Skeletal muscle satellite cell (primary cell): ENCODE measurements around the gene RAPGEF1.
"Not testable (repeated sequence)": the region's sequence is repeated elsewhere in the genome, so short reads cannot be mapped to it uniquely, and the experiment has no call there.

ENCODE experiments used
- H3K27me3 ChIP-seq: 2 replicates; pipeline ENCODE4 v1.7.0; 2013; ENCODE audit warnings: low read length; ENCODE audit not compliant: control insufficient read depth, insufficient read depth
- H3K36me3 ChIP-seq: 2 replicates; pipeline ENCODE4 v1.7.0; 2013; ENCODE audit warnings: mild to moderate bottlenecking, control low read depth, low read length; ENCODE audit not compliant: insufficient read depth
- H3K4me1 ChIP-seq: 2 replicates; pipeline ENCODE4 v1.7.0; 2013; ENCODE audit warnings: low read length; ENCODE audit not compliant: control insufficient read depth, insufficient read depth
- H3K4me2 ChIP-seq: 2 replicates; pipeline ENCODE4 v1.7.0; 2013; ENCODE audit warnings: mild to moderate bottlenecking, low read length
- H3K4me3 ChIP-seq: 2 replicates; pipeline ENCODE4 v1.7.0; 2013; ENCODE audit warnings: low read length
- H3K9ac ChIP-seq: 2 replicates; pipeline ENCODE4 v1.7.0; 2013; ENCODE audit warnings: mild to moderate bottlenecking, low read depth, low read length, moderate library complexity
- H3K9me3 ChIP-seq: replicated peaks from 2 replicates; pipeline ENCODE4 v1.7.0; 2013; ENCODE audit warnings: mild to moderate bottlenecking, control low read depth, low read length

Gene RAPGEF1

DNA sequence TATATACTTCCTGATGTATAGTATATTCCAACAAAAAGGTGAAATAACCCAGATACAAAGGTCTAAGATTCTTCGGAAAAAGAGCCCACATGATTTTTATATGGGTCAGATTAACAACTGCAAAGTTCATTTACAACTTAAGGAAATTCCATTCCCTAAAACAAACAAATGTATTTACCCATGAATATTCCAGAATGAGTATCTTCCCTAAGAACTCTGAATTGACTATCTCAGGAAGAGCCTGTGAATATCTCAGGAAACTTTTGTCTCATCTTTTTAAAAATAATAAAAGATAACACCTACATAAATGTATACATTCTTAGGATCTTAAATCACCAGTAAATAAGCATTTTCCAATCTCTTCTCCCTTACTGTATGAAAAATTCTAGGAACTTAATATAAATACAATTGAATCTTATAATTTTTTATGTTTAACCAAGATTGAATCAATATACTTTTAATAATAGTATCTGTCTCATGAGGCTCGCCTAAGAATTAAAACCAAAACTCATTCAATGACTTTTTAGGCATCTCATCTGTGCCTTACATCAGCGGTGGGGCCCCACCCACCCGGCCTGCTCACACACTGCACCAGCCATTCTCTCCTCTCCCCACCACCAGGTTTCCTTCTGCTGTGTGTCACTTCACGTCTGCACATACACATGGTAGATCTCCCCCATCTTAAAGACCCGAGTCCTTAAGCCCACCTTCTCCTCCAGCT is 78.1 kb downstream of the RAPGEF1 start:
- Histone ChIP-seq H3K4me2 (no peak overlapping the region), H3K9me3 (no peaks in the 10 kb centered on the region), H3K36me3 (no peaks in the 10 kb centered on the region), H3K9ac (no peak overlapping the region), H3K4me1 (peaks cover 23% of the 10 kb centered on the region), H3K27me3 (no peaks in the 10 kb centered on the region), H3K4me3 (no peak overlapping the region)

DNA sequence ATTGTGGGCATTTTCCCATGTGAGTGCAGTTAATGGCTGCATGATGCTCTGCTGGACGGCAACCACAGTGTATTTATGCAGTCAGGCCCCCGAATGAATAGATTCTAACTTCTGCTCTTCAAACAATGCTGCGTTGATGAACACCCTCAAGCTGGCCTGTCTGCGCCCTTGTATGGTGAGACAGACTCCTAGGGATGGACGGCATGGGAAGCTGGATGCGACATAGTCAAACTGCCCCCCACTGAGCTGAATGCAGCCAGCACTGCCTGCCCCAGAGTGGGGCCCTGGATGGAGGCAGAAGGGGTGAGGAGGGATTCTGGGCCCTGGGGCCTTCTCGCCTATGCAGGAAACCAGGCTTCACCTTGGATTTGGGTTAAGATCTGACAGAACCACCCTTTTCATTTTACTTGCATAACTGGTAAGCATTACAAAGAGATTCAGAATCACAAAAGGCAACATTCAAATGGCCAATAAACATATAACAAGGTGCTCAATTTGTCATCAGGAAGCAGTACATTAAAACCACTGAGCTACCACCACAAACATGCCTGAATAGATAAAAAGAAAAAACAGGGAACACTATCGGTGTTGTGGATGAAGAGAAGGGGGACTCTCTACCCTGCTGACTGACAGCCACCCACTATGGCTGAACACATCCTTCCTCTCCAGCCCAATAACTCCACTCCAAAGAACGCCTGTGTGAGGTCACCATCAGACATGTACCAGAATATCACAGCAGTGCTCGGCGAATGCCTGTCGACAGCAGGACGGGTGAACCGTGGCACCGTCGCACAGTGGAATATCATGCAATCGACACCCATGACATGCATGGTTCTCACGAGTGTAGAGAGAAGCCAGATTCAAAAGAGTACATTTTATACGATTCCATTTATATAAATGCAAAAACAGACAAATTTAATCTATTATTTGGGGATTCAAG is 79.1 kb downstream of the RAPGEF1 start:
- H3K4me1 ChIP-seq = peaks cover 23% of the 10 kb centered on the region
- no peak overlapping the region for H3K9ac ChIP-seq

DNA sequence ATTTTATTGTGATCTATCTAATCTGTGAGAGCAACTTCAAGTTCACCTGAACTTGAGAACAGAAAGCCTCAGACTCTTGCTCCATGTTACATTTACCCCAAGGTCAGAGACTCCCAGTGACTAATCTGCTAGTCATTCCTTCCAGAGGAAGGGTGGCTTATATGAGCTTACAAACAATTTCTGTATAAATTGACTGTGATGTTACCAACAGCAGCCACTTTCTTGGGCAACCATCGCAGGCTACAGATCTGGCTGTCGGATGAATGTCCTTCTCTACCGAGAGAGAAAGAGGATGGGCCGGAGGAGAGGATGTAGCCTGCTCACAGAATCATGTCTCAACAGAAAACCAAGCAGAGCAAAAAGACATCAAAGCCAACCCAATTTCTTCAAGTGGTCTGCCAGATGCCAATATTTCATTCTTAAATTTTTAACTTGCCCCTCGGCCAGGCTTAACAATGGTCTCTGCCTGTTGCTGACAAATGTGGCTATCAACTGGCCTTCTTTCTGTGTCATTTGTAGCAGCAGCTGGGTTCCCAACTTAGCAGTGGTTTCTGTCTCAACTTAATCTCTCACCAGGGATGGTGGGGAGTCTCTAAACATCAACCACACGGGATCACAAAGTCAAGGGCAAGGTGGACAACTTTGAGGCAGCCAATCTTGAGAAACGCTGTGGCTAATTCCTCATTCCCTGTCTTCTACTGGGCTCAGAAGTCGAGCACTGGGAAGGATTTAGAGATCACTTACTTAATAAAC is 81.3 kb downstream of the RAPGEF1 start:
- Histone ChIP-seq H3K27me3 (no peaks in the 10 kb centered on the region), H3K4me1 (peaks cover 23% of the 10 kb centered on the region), H3K9me3 (no peaks in the 10 kb centered on the region), H3K4me2 (peak overlapping the region; percentile 63), H3K9ac (peak overlapping the region; percentile 39), H3K36me3 (no peaks in the 10 kb centered on the region), H3K4me3 (peak overlapping the region; percentile 16)

More for the DNA sequence above, 79.1 kb downstream of the RAPGEF1 start:
- Histone ChIP-seq H3K27me3 (no peaks in the 10 kb centered on the region), H3K4me3 (no peak overlapping the region), H3K36me3 (no peaks in the 10 kb centered on the region), H3K4me2 (no peak overlapping the region), H3K9me3 (no peaks in the 10 kb centered on the region)

- no peaks in the 10 kb centered on the region for H3K9me3 ChIP-seq
- H3K9ac ChIP-seq = peak overlapping the region; percentile 3
- peak overlapping the region; percentile 63 for H3K4me2 ChIP-seq
- no peaks in the 10 kb centered on the region for H3K36me3 ChIP-seq
- H3K4me1 ChIP-seq = peaks cover 23% of the 10 kb centered on the region
- no peaks in the 10 kb centered on the region for H3K27me3 ChIP-seq
- H3K4me3 ChIP-seq = peak overlapping the region; percentile 16
These were observed 81.9 kb downstream of the RAPGEF1 start for GRCh38 chr9:131657940-131658339.

DNA sequence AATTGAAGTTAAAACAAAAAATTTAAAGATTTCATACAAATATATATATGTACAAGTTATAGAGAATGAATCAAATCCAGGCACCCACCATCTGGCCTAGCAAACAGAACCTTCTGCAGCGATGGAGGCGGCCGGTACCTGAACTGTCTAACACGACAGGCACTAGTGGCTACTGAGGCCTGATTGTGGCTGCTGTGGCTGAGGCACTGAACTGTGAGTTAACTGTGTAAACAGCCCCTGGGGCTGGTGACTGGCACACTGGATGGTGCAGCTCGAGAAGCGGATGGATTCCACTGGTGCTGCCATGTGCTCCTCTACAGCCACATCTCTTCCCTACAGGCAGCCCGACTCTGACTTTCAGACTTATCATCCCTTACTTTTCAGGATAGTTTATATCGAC is 82.4 kb downstream of the RAPGEF1 start:
- H3K9me3 ChIP-seq = no peaks in the 10 kb centered on the region
- H3K4me2 ChIP-seq = no peak overlapping the region
- peaks cover 20% of the 10 kb centered on the region for H3K4me1 ChIP-seq
- no peak overlapping the region for H3K9ac ChIP-seq
- no peaks in the 10 kb centered on the region for H3K27me3 ChIP-seq
- no peaks in the 10 kb centered on the region for H3K36me3 ChIP-seq
- H3K4me3 ChIP-seq = no peak overlapping the region

- Histone ChIP-seq H3K4me3 (no peak overlapping the region), H3K36me3 (no peaks in the 10 kb centered on the region), H3K4me2 (no peak overlapping the region), H3K9me3 (no peaks in the 10 kb centered on the region), H3K27me3 (no peaks in the 10 kb centered on the region), H3K9ac (no peak overlapping the region), H3K4me1 (peaks cover 20% of the 10 kb centered on the region)
These were observed 82.9 kb downstream of the RAPGEF1 start for GRCh38 chr9:131657037-131657377.

DNA sequence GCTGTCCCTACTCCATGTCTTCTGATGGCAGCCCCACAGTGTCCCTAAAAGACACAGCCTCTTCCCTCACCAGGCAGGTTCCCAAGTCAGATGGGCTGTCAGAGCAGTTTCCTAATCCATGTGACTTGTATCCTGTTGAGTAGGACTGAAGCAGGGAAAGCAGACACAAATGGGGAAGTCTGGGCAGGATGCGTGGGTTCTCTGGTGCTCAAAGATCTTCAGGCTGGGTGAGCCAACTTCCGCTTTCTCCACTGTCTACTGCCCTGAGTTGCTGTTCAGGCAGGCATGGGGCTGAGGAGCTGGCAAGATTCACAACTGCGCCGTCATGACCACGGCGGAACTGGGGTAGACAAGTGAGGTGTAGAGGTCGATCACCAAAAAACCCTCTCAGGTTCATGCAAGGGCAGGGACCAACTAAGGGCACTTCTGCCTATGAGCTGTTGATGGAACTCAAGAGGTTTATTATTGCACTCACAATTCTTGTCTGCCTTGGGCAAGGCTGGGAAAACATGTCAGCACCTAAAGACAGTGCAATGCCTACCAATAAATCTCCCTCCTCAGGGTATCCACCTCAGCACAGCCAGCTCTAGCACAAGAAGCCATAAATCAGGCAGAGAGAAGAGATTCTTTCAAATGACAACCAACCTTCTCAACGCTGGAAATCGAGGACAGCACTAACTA is 83.4 kb downstream of the RAPGEF1 start:
- Histone ChIP-seq H3K9me3 (no peaks in the 10 kb centered on the region), H3K27me3 (no peaks in the 10 kb centered on the region), H3K4me1 (peaks cover 24% of the 10 kb centered on the region), H3K9ac (no peak overlapping the region), H3K4me3 (no peak overlapping the region), H3K4me2 (no peak overlapping the region), H3K36me3 (no peaks in the 10 kb centered on the region)

DNA sequence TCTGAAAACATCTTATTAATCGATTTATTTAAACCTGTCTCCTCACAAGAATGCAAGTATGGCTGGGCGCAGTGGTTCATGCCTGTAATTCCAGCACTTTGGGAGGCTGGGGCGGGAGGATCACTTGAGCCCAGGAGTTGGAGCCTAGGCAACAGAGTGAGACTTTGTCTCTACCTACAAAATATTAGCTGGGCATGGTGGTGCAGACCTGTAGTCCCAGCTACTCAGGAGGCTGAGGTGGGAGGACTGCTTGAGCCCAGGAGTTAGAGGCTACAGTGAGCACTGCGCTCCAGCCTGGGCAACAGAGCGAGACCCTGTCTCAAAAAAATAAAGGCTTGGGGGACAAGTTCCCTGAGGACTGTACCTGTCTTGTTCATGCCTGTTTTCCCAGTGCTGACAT is 85.5 kb downstream of the RAPGEF1 start:
- not testable (repeated sequence) for H3K27me3 ChIP-seq, H3K36me3 ChIP-seq, H3K4me3 ChIP-seq, H3K9me3 ChIP-seq, H3K9ac ChIP-seq, H3K4me2 ChIP-seq
- peaks cover 44% of the 10 kb centered on the region for H3K4me1 ChIP-seq

DNA sequence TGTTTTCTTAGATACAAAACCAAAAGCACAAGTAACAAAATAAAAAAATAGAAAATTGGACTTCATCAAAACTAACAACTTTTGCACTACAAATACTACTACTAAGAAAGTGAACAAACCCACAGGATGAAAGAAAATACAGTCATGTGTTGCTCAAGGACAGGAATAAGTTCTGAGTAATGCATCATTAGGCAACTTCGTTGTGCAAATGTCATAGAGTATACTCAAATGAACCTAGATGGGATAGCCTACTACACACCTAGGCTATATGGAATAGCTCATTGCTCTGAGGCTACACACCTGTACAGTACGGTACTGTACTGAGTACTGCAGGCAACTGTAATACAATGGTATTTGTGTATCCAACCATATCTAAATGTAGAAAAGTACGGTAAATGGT is 88.3 kb downstream of the RAPGEF1 start:
- no peak overlapping the region for H3K4me3 ChIP-seq
- H3K36me3 ChIP-seq = no peaks in the 10 kb centered on the region
- no peaks in the 10 kb centered on the region for H3K9me3 ChIP-seq
- H3K27me3 ChIP-seq = no peaks in the 10 kb centered on the region
- peaks cover 25% of the 10 kb centered on the region for H3K4me1 ChIP-seq
- peak overlapping the region; percentile 36 for H3K9ac ChIP-seq
- H3K4me2 ChIP-seq = peak overlapping the region; percentile 15

DNA sequence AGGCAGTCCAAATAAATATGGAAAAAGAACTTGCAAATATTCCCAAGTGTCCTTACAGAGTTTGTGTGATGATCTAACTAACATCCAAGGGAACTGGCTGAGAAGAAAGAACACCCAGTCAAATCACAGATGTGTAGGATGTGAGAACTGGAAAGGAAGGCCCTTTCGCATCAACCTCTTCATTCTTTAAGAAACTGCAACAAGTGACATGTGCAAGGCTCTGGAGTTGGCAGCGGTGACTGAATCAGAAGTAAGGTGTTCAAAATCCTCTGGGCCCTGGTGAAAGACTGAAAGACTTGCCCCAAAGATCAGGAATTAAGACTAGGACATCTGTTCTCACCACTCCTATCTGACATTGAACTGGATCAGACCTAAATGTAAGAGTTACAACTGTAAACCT is 88.7 kb downstream of the RAPGEF1 start:
- no peaks in the 10 kb centered on the region for H3K27me3 ChIP-seq
- H3K9ac ChIP-seq = peak overlapping the region; percentile 36
- H3K9me3 ChIP-seq = no peaks in the 10 kb centered on the region
- peak overlapping the region; percentile 15 for H3K4me2 ChIP-seq
- H3K4me3 ChIP-seq = no peak overlapping the region
- H3K36me3 ChIP-seq = no peaks in the 10 kb centered on the region
- peaks cover 25% of the 10 kb centered on the region for H3K4me1 ChIP-seq

DNA sequence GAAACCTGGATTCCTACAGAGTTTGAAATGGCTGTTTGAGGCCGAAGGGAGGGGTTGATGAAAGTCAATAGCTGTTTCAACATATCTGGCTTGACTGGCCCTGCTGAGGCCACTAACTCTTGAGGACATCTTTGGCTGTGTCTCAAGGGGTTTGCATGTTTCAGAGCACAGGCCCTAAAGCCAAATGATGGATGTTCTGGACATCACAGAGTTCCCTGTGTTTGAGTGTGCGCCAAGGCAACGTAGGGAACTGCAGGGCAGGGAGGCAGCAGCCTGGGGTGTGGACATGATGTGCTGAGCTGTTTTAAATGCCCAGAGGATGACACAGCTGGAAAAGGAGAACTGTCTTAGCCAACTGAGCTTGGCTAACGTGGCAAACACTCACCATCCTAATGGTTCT is 89.6 kb downstream of the RAPGEF1 start:
- H3K4me1 ChIP-seq = peaks cover 29% of the 10 kb centered on the region
- H3K9ac ChIP-seq = peak overlapping the region; percentile 44
- peak overlapping the region; percentile 14 for H3K4me2 ChIP-seq
- H3K4me3 ChIP-seq = peak overlapping the region; percentile 1
- no peaks in the 10 kb centered on the region for H3K27me3 ChIP-seq
- H3K36me3 ChIP-seq = no peaks in the 10 kb centered on the region
- H3K9me3 ChIP-seq = no peaks in the 10 kb centered on the region
